GM18858 (cell line): Measurements from ENCODE around the gene ANKRD29.
"Not testable (repeated sequence)": the region's sequence is repeated elsewhere in the genome, so short reads cannot be mapped to it uniquely, and the experiment has no call there.

ENCODE experiments used
- ATAC-seq: cut with Tn5 transposase; IDR thresholded peaks from one replicate; pipeline ENCODE4 v1.9.1; 2021; ENCODE audit not compliant: unreplicated experiment

Gene ANKRD29

DNA sequence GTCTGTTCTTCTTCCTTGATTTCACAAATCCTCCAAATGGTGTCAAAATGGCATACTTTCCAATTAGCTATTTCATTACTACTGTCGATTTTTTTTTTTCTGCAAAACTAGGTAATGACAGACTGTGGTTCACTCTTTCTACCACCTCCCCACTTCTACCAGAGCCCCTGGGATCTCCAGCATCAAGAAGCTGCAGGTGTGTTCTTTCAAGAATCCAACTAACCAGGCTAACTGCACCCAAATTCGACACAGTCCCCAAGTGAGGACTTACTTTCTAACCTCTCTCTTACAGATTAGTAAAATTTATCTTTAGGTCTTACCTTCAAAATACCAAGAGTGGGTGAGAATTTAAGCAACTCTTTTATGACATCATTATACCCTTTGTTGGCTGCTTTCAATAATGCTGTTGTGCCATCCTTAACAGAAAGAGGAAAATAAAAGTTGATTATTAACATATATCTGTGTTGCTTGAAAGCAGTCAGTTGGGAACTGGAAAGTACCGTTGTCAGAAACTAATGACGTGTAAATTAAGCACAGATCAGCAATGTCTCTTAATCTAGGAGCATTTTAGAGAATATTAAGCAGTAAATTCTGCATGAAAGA lies 45.2 kb downstream of the ANKRD29 start:
- ATAC-seq: peak; percentile 57

DNA sequence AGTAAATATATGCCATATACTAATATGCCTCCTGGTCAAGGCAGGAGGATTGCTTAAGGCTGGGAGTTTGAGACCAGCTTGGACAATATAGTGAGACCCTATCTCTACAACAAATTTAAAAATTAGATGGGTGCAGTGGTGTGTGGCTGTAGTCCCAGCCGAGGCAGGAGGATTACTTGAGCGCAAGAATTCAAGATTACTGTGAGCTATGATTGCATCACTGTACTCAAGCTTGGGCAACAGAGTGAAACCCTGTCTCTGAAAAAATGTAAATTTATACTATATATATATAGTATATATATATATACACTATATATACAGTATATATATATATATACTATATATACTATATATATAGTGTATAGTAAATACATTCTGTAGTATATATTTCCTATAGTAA lies 46.5 kb downstream of the ANKRD29 start:
- ATAC-seq: no peak

DNA sequence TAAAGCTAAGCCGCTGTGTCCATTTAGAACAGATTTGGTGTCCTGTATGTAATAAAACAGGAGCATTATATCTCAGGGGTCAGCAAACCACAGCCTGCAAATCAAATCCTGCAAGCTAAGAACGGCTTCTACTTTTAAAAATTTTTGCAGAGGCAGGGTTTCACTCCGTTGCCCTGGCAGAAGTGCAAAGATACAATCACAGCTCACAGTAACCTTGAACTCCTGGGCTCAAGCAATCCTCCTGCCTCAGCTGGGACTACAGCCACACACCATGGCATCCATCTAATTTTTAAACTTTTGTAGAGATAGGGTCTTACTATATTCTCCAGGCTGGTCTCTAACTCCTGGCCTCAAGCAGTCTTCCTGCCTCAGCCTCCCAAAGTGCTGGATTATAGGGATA lies 47.8 kb downstream of the ANKRD29 start:
- ATAC-seq: no peak

DNA sequence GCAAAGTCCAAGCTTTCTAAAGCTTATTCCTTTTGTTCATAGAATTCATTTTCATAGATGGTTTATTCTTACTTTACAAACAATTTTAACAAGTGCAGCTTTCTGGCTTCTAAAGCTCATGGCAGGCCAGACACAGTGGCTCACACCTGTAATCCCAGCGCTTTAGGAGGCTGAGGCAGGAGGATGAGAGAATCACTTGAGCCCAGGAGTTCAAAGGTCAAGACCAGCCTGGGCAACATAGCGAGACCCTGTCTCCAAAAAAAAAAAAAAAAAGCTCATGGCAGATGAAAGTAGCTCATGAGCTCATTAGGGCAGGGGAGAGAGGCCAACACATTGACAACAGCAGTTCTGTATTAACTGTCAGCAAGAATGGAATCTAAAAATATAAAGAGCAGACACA lies 48.3 kb downstream of the ANKRD29 start:
- ATAC-seq: no peak

DNA sequence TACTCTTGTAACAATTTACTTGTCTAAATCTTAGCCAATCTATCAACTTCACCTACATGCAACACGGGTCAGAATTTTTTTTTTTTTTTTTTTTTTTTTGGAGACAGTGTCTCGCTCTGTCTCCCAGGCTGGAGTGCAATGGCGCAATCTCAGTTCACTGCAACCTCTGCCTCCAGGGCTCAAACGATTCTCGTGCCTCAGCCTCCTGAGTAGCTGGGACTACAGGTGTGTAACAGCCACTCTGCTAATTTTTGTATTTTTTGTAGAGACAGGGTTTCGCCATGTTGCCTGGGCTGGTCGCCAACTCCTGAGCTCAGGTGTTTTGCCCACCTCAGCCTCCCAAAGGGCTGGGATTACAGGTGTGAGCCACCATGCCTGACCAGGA lies 49.6 kb downstream of the ANKRD29 start:
- ATAC-seq: not testable (repeated sequence)

DNA sequence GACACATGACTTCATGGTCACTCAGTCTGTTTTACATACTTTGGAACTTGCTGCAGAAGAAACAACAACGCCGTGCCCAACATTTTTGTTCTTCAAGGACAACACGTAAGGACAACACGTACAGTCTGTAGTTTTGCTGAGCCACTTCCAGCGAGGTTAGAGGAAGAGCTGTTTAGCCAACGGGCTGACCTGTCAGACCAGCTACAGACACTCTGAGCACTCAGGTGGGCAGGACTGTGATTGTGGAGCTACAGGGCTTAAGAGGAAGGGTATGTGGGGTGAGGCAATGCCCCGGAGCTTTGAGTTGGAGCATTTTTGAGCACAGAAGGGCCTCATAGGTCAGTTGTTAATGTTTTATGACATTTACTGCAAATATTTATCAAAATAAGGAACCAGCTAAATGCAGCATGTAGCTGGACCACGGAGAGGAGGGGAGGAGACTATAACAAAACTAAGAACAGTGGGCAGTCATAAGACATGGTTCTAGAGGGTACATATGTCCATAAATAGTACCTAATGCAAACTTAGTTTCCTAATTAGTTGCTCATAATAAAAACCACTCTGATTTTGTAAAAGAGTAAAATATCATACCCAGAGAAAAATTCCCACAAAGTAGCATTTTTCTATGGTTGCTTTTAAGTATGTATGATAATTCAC lies 50.1 kb downstream of the ANKRD29 start:
- no peak for ATAC-seq

DNA sequence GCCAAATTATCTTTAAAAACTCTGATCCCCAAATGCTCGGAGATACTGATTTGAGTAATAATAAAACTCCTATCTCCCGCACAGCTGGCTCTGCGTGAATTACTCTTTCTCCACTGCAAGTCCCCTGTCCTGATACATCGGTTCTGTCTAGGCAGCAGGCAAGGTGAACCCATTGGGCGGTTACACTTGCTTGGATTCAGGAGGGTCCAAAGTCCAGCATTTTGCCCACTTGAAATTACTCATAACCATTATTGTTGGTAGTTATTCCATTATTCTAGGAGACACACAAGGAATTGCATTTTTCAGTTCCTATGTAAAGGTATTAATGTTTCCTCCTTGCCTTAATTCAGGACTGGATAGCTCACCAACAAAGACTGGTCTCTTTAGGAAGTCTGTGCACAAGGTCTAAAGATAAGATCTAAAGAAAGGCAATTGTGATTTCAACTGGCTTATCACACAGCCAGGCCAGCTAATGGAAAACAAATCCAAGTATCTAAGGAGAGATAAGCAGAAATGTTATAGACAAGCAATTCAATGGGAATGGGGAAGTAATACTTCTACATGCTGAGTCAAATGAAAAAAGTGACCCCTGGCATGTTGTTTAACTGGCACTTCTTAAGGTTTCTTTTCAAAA lies 53.2 kb downstream of the ANKRD29 start:
- no peak for ATAC-seq

DNA sequence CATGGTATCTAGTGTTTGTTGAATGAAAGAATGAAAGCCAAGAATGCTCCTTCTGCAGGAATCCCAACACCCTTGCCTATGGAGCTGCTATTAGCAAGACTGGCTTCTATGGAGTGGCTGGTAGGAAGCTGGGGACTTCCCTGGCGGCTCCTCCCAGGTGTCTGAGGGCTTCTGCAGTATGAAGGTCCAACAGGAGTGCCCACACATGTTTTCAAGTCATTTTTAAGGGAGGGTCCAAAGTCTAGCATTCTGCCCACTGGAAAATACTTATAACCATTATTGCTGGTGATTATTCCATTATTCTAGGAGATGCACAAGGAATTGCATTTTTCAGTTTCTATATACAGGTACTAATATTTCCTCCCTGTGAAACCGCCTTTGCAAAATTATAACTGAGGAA lies 54.5 kb downstream of the ANKRD29 start:
- ATAC-seq: no peak

DNA sequence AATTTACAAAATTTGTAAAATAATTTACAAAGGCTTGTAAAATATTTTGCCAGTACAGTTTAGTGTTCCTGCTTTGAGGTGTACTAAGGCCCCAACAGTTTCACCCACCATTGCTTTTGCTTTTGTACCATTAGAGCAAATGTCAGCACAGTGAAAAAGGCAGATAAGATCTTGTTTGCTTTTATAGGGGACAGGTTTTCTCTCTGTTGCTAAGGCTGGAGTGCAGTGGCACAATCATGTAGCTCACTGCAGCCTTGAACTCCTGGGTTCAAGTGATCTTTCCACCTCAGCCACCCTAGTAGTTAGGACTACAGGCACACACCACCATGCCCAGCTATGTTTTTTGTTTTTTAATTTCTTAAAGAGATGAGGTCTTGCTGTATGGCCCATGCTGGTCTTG lies 56.8 kb downstream of the ANKRD29 start:
- ATAC-seq: no peak

DNA sequence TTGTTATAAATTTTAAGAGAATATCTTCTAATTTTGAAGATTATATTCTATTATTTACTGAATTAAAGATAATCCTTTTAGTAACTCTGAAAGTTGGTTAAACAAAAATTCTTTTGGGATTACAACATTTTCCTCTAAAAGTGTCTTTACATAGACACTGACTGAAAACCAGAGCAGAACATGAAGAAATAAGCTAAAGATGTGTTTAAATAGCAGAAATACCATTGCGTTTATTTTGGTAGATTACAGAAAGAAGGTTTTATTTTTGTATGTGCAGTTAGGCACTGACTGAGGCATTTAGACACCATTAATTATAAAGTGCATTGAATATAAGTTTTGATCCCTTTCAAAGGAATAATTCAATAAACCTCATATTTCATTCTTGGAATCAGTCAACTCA lies 62.9 kb downstream of the ANKRD29 start:
- no peak for ATAC-seq

DNA sequence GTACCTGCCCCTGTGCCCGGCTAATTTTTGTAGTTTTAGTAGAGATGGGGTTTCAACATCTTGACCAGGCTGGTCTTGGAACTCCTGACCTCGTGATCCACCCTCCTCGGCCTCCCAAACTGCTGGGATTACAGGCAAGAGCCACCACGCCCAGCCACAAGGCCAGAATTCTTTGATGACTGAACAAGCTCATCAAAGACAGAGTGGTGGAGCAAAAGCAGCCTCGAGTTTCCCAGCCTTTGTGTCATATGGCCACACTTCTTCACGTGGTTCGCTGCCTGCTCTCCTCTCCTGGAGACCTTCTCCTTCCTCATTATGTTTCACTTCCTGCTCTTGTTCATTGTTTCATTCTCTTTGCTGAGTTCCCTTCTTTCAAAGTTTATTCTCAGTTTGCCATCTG lies 66.5 kb downstream of the ANKRD29 start:
- ATAC-seq: no peak

DNA sequence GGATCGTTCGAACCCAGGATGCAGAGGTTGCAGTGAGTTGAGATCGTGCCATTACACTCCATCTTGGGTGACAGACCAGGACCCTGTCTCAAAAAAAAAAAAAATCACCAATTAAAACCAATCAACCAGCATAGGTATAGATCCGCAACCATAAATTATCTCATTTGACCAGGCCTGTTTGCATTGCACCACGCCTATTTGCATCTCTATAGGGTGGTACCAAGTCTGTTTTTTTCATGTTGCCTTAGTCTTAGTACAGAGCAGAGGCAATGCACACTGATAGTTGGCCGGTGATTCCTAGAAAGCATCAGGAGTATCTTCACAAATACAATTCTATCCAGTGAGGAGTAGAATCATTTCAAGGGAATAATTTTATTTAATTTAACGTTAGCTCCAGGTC lies 67.1 kb downstream of the ANKRD29 start:
- ATAC-seq: no peak

DNA sequence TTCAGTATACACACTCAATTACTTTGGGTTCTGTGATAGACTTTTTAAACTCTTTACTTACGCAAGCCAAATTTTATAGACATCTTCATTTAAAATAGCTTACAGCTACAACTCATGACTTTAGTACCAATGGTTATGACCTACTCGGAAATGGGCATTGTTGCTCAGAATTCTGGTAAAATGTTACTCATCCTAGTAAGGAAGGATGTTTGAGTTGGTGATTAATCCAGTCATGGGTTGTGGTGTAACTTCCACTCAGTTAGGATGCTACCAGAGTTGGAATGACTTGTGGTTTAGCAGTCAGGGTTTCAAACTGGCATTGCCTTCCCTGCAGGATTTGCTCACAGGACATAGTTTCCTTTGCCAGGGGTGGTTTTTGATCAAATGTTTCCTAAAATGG lies 69.0 kb downstream of the ANKRD29 start:
- ATAC-seq: no peak

DNA sequence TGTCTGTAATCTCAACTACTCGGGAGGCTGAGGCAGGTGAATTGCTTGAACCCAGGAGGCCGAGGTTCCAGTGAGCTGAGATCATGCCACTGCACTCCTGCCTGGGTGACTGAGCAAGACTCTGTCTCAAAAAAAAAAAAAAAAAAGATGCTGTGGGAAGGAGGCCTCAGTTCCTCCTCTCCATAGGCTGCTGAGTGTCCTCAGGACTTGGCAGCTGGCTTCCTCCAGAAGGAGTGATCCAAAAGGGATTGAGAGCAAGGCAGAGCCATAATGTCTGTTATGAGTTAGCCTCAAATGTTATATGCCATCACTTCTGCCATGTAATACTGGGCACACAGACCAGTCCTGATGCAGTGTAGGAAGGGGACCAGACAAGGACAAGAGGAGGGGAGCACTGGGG lies 69.8 kb downstream of the ANKRD29 start:
- ATAC-seq: no peak

DNA sequence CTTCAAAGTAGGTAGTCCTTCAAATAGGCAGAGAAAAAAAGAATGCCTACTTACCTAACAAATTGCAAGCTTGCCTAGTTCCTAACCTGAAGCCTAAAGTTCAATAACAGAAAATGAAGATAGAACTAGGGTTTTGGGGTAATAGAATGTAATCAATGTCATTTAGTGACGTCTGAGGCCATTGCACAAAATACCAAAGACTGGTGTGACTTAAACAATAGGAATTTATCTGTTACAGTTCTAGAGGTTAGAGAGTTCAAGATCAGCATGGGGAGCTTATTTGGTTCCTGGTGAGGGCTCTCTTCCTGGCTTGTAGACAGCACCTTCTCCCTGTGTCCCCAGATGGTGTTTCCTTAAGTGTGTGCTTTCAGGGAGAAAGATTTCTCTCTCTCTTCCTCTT lies 71.7 kb downstream of the ANKRD29 start:
- no peak for ATAC-seq

DNA sequence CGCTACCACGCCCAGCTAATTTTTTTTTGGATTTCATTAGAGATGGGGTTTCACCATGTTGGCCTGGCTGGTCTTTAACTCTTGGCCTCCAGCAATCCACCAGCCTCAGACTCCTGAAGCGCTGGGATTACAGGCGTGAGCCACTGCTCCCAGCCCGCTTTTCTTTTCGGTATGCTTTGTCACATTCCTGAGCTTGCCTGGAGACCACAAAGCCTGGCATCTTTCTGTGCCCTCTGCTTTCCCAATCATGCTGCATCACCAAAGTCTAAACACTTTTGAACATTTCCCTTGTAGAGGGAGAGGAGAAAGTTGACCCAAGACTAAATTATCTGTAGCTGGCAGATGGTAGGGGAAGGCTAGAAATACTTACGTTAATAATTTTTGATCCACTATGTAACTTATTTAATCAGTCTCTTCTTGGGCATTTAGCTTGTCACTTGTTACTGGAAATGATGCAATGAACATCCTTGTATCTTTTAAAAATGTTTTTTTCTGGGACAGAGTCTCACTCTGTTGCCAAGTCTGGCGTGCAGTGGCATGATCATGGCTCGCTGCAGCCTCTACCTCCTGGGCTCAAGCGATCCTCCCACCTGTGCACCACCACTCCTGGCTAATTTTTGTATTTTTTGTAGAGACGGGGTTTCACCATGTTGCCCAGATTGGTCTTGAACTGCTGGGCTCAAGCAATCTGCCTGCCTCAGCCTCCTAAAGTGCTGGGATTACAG lies 73.7 kb downstream of the ANKRD29 start:
- no peak for ATAC-seq

DNA sequence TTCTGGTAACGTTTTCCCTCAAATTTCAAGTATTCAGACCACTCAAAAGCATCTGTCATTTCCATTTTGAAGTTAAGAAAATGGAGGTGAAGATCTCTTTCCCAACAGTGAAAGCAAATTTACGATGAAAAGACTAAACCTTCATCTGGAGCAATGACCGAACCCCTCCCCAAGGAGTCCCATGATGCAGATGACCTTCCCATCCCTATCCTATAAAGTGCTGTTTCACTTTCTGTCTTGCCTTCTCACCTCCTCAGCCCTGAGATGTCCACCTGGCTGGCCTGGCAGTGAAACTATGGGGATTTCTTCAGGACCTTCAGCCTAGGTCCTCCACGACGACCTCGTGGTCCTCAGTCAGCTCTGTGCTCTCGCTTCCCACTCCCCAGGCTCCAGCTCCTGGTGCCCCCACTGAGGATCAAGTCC lies 75.5 kb downstream of the ANKRD29 start:
- no peak for ATAC-seq

DNA sequence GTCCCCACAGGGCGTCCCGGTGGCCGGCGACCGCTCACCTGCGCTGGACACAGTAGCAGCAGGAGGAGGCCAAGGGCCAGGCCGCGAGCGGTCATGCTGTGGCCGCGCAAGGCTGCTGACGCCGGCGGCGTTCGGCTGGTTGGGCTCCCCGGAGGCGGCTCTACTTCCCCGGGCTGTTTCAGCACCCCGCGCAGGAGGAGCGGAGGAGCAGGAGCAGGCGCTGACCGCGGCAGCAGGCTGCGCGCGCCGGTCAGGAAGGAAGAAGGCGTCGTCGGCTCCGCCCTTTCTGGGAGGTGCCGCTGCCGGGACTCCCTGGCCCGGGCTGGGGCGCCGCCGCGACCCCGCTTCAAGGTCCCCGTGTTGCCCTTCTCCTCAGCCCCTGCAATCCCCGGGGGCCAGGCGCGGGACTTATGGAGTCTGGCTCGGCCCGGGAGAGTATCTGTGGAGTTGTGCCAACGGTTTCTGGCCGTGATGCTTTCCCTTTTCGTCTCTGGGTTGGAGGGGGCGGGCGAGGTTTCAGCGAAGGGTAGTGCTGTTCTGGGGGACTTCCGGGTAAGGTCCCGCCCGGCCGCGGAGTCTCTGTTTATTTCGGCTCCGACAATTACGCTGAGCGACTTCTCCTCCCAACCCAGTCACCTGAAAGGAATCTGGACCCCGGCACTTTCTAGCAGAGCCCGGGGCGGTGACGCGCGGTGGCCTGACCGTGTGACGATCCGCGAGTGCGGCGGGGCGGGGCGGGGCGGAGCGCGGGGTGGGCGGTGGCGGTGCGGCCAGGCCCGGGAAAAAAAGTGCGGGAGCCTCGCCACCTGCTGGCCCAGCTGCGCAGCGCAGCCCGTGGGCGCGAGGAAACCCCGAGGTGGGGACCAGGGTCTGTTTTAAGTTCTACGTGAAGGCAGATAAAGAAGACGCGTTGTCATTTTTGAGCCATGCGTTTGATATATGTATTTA lies 76.2 kb downstream of the ANKRD29 start, which contains the start of gene NPC1:
Gene NPC1 (minus strand): TSS at position 258 of the 948 bp plus-strand sequence. CDS start 163 bp downstream, at position 95.
- peak; percentile 87 for ATAC-seq

DNA sequence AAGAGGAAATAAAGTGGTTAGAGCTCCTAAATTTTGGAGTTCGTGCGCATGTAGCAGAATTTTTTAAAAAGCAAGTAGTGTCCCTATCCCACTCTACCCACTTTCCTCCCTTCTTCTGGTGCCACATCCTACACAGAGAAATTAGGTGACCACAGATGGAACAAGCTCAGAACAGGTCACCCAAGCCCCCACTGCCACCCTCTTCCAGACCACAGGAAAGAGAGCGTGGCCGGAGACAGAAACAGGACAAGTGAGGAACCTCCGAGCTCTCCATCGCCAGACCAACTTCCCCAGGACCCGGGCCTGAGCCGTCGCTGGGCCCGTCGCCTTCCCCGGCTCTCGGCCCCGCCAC lies 76.8 kb downstream of the ANKRD29 start:
- no peak for ATAC-seq

DNA sequence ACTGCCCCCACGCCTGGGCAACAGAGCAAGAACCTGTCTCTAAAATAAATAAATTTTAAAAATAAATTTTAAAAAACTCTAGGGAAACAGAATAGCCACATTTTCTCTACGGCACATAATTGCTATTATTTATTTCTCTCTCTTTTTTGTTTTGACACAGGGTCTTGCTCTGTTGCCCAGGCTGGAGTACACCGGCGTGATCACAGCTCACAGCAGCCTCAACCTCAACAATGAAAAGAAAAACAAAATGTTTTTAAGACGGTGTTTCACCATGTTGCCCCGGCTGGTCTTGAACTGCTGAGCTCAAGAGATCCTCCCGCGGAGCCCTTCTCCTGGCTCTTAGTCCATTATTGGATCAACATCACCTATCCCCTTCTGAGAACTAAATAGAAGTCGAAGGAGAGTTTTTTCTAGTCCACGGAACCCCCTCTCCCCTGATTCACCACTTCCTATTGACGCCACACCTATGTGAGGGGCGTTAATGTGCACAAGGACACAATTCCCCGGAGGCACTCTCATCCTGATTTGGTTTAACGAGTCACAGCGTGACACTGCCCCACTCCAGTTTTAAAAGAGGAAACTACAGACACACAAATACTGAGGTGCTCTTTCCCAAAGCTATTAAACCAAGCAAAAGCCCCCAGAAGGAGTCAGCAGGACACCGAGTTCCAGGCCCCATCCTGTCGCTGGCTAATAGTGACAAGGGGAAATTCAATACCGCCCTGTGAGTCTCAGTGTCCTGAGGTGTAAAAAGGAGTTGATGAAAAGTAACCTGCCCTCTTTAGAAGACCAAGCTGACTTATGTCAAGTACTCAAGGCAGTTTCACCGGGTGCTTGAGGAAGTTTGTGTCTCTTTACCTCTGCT lies 77.5 kb downstream of the ANKRD29 start:
- no peak for ATAC-seq
